ENCODE measurements around the gene LRTM1. TPM values are rescaled to one million over a fixed set of nuclear protein-coding genes. Genes with fewer than 3 reads are reported as not detected.

Gene LRTM1
- total RNA-seq, 1 donor from 2014 or later, result not detected

- DNase-seq (ENCODE audit: extremely low read depth, low read depth, low spot score), result no peak
Measured at GRCh38 chr3:54941690-54942362, 14.0 kb upstream of the LRTM1 start.

DNA sequence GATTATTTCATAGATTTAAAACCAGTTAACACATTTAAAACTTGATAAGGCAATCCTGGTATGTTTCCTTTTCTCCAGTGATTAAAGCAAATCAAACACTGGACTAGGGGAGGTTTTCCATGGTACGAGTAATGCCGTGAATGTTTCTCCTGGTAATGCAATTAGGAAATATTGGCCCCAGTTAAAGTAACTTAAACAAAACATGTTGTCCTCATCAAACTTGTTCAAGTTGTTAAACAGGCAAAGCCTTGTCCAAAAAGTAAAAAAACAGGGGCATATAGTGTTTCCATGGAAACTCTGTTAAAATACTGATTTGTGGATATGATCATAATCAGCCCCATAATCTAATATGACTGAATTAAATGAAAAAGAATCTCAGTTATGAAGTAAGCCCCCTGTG, 13.1 kb upstream of the LRTM1 start:
- no peak for DNase-seq (ENCODE audit: extremely low read depth, low read depth, low spot score)

GRCh38 chr3:54939557-54940300, 11.9 kb upstream of the LRTM1 start:
- DNase-seq (ENCODE audit: extremely low read depth, low read depth, low spot score), result no peak

GRCh38 chr3:54936561-54936960, 8.7 kb upstream of the LRTM1 start:
- DNase-seq (ENCODE audit: extremely low read depth, low read depth, low spot score), result no peak

DNA sequence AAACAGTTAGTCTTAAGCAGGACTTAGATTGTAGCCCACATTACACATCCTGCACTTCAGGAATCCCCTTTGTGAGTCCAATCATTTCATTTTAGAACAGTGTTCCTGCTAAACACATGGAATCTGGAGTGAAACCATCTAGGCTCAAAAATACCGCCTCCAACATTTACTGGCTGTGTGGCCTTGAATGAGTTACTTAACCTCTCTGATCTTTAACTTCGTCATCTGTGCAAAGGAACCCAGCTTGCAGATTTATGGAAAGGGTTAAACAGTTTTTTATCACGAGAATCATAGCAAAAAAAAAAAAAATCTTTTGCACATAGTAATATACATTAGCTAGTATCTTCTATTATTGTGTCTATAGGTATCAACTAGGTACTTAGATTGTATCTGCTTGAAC, 8.0 kb upstream of the LRTM1 start:
- no peak for DNase-seq (ENCODE audit: extremely low read depth, low read depth, low spot score)

DNA sequence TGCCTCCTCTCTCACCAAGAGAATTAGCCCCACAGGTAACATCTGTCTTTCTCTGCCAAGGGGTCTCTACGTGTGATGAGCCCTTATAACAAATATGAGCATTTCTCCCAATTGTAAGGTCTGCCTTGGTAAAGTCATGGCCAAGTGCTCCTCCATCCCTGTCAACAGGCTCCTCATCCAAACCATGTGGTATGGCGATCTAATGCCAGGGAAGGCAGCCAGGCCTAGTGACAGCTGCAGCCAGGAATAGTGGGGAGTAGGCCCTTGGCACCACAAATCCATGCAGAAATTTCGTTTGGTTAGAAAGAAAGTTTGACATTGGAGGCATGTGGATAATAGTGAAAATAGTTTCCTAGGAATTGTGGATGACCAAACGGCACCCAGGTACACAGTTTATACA, 4.7 kb upstream of the LRTM1 start:
- DNase-seq (ENCODE audit: extremely low read depth, low read depth, low spot score), result no peak

GRCh38 chr3:54931182-54931581, 3.3 kb upstream of the LRTM1 start:
- no peak for DNase-seq (ENCODE audit: extremely low read depth, low read depth, low spot score)

- DNase-seq (ENCODE audit: extremely low read depth, low read depth, low spot score), result no peak
Measured at GRCh38 chr3:54918516-54918915, 9.3 kb downstream of the LRTM1 start.

DNA sequence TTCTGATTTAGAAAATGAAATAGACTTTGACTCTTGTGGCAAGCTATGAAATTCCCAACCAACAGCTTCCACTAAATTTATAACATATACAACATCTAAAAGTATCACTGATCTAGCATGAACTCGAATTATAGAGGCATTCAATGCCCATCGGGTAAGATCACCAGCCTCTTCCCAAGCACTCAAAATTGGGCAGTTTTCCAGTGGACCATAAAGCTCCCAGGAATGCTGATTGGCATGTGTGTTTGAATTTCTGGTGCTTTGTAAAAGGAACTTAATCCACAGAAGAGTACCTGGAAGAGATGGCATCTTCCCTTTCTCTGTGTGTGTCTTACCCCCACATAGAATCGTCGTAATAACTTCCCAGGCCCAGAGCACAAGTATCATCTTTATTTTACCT, 10.0 kb downstream of the LRTM1 start:
- no peak for DNase-seq (ENCODE audit: extremely low read depth, low read depth, low spot score)

GRCh38 chr3:54917174-54917573, 10.7 kb downstream of the LRTM1 start:
- DNase-seq (ENCODE audit: extremely low read depth, low read depth, low spot score), result no peak

DNA sequence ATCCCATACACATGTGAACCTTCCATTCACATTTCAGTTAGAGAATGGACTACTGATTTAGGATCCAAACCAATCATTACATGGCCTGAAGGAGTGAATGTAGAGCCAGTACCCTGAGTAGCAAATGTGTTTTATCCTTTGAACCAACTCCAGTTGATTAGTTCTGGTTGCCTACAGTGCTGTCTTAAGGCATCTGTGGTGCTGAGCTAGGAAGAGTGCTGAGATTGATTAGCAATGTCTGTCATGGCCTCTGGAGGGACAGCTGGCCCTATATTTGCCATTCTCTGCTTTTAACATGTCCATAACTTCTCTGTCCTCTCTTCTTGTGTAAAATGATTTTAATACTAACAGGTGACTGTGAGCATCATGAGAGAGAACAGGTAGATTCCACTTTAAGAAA, 11.1 kb downstream of the LRTM1 start:
- DNase-seq (ENCODE audit: extremely low read depth, low read depth, low spot score), result no peak

DNA sequence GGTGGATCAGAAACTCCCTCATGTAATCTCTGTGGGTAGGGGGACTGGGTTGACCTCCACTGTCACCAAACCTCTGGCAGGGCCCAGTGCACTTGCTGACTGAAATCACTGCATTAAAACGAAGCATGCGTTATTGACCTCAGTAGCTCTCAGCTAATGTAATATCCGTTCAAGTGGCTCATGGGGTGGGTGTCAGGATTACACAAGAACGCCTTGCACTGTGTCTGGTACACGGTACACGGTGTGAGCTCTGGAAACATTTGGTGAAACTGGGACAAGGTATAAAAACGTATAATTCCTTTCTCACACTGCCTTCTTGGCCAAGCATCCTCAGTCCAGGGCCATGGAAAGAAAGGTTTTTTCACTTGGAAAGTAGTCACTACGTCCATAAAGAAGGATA, 11.9 kb downstream of the LRTM1 start:
- DNase-seq (ENCODE audit: extremely low read depth, low read depth, low spot score), result no peak

DNA sequence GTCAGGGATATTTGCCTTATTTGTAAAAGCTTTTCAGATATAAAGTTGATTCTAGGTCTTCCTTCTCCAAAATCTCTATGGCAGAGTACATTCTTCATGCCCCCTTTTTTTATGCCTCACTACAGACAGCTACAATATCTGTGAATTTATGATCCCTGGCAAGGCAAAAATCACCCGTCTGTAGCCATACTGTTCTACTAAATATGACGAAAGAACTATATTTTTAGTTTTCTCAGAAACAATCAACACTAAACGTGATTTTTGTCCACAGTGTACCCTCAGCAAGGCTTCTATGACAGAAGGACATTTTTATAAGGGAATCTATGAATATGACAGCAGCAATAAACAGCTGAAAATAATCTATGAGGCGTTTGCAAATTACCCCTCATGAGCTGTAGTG, 12.7 kb downstream of the LRTM1 start:
- no peak for DNase-seq (ENCODE audit: extremely low read depth, low read depth, low spot score)

DNA sequence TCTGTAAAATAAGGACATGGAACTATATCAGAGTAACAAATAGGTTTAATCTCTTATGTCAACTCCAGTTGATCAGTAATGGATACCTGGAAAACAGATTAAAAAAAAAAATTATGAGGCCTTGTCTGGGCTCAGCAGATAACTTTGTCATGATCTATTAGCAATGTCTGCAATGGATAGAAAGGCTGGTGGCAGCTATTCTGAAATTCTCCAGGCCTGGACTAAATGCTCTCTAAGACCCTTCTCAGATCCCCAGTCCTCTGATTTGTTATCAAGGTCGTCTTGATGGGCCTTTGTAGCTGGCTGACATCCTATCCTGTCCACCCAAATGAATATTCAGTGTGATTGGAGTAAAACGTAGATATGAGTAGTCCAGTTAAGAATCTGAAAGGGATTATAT, 13.7 kb downstream of the LRTM1 start:
- no peak for DNase-seq (ENCODE audit: extremely low read depth, low read depth, low spot score)

- DNase-seq (ENCODE audit: extremely low read depth, low read depth, low spot score), result no peak
Measured at GRCh38 chr3:54909191-54909590, 18.7 kb downstream of the LRTM1 start.

GRCh38 chr3:54906763-54907162, 21.1 kb downstream of the LRTM1 start:
- DNase-seq (ENCODE audit: extremely low read depth, low read depth, low spot score), result no peak

DNA sequence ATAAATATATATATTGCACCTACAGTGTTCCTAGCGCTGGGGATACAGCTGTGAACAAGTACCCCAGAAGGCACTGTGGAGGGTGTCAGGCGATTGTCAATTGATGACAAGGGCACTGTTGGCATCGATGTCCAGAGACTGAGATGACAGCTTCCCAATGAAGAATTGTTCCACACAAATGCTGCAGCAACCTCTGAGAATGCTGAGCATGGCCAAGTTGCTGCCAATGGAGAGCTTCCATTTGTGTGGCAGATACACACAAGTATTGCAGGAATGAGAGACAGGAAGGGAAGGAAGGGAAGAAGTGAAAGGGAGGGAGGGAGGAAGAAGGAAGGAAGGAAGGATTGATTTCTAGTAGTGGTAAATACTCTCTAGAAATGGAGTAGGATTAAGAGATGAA, 21.9 kb downstream of the LRTM1 start:
- DNase-seq (ENCODE audit: extremely low read depth, low read depth, low spot score), result no peak

DNA sequence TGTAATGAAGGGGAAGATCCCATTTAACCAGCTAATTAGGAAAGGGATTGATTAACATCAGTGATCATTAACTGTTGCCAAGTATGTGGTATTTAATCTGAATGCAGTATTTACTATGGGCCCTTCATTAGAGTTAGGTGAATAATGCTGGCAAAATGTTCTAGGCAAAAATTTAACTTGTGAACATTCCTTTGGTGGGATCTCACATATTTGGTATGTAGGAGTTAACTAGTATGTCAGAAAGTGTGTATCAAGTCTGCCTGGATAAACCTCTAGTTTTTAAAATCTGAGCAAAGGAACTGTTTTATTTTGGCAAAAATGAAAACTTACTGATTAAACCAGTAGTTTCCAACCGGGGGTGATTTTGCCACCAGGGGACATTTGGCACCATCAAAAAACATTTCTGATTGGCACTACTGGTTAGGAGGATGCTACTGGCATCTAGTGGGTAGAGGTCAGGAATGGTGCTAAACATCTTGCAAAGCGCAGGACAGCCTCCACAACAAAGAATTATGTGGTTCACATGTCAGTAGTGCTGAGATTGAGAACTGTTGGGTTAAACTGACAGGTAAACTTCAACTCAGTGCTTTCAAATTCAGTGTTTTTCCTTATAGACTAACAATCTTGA, 22.5 kb downstream of the LRTM1 start:
- no peak for DNase-seq (ENCODE audit: extremely low read depth, low read depth, low spot score)

DNA sequence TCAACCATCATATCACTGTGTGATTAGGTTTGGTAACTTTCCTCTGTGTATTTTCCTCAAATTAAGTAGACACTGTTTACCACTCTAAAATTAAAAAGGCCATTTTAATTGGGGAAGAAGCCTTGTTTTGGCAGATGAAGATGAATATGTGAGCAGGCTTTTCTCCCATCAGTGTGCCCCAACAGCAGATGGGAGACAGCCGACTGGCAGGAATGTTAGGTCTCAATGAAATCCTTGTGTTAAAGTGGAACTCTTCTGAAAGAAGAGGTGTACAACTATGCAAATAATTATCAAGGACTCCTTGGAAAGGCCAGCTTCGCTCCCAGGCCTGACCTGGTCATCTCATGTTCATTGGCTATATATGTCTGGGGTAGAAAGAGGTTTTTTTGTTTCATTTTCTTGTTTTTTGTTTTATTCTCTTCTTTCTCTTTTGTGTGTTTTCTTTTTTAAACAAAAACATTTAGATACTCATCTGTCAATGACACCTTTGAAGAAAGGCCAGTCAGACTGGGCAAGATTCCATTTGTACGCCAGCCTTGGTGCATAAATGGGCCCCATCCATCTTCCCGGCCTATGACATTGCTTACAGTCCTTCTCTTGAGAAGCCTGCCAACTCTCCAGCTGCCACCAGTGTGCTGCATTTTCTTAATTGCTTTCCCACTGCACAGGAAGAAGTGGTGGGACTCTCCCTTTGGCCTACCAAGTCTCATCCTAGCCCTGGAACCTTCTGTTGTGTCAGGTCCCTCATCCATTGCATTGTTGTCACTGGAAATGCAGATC, 25.8 kb downstream of the LRTM1 start:
- DNase-seq (ENCODE audit: extremely low read depth, low read depth, low spot score), result no peak

- no peak for DNase-seq (ENCODE audit: extremely low read depth, low read depth, low spot score)
Measured at GRCh38 chr3:54900838-54901591, 26.8 kb downstream of the LRTM1 start.

DNA sequence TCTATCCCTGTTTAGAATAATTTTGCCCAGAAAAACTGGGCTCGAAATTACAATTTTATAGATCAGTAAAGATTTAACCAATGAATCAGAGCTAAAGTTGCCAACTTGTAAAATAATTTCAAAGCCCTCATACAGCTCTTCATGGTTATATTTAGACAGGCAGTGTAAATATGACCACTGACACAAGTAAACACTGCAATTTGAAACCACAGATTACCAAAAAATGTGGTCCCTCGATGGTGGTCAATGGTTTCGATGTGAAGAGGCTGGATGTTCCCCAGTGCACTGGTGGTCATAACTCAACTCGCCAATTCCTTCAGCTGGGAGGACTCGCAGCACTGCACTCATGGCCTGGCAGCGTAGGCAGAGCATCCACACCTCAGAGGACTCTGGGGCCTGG, 28.6 kb downstream of the LRTM1 start:
- DNase-seq (ENCODE audit: extremely low read depth, low read depth, low spot score), result no peak

Data from glomerular endothelial cell (primary cell).